SK-N-SH (cell line): ENCODE data around the gene MOK. TPM values are rescaled to one million over a fixed set of nuclear protein-coding genes. Genes with fewer than 3 reads are reported as not detected.

Source experiments
- CTCF ChIA-PET: fragments of 300-600, 350-600 bp; formaldehyde crosslinking; extraction: SDS; loops from one replicate; lab custom pipeline; 2021; lab: Yijun Ruan, JAX
- POLR2A ChIA-PET: fragments of 350-600 bp; sonication (Branson Sonifier 250); formaldehyde crosslinking; extraction: SDS; loops from one replicate; lab custom pipeline; 2020; ENCODE audit warnings: antibody characterized with exemption, inconsistent platforms; lab: Yijun Ruan, JAX
- DNase-seq: peaks from one replicate; pipeline ENCODE4 v3.0.0; 2012
- H2AFZ ChIP-seq: fragments of 200-600 bp; sonication (generic); 2 replicates; pipeline ENCODE4 v1.8.1; 2016; ENCODE audit warnings: antibody characterized with exemption, mild to moderate bottlenecking, low read depth
- H3F3A ChIP-seq: fragments of 200-600 bp; sonication (generic); replicated peaks from 2 replicates; pipeline ENCODE3; 2016; ENCODE audit warnings: antibody characterized with exemption, mild to moderate bottlenecking; ENCODE audit not compliant: insufficient read depth
- H3K27ac ChIP-seq, 2 experiments: fragments of 200-500 bp in 1 of 2; fragments of 200-600 bp in 1 of 2; sonication (Bioruptor generic) in 1 of 2; sonication (generic), shearing (Covaris generic) in 1 of 2; 2 replicates each; pipeline versions ENCODE4 v1.5.1 to v1.6.1; 2014 to 2016; ENCODE audit warnings: low read depth in 2 of 2, inconsistent platforms in 1 of 2, low read length in 1 of 2, mild to moderate bottlenecking in 1 of 2, mixed read lengths in 1 of 2
- H3K27me3 ChIP-seq: fragments of 200-600 bp; sonication (generic), shearing (Covaris generic); 2 replicates; pipeline ENCODE4 v1.6.1; 2016; ENCODE audit warnings: mixed run types; ENCODE audit not compliant: insufficient read depth
- H3K36me3 ChIP-seq, 2 experiments: fragments of 200-500 bp in 1 of 2; fragments of 200-600 bp in 1 of 2; sonication (Bioruptor generic) in 1 of 2; sonication (generic) in 1 of 2; replicated peaks in 1 of 2; 2 replicates each; pipeline versions ENCODE3 to v1.5.1; 2014 to 2016; ENCODE audit warnings: low read length in 1 of 2, mild to moderate bottlenecking in 1 of 2; ENCODE audit not compliant: insufficient read depth in 2 of 2, control insufficient read depth in 1 of 2
- H3K4me1 ChIP-seq, 2 experiments: fragments of 200-500 bp in 1 of 2; fragments of 200-600 bp in 1 of 2; sonication (Bioruptor generic) in 1 of 2; sonication (generic), shearing (Covaris generic) in 1 of 2; 2 replicates each; pipeline versions ENCODE4 v1.5.1 to v1.6.1; 2014 to 2016; ENCODE audit warnings: low read depth in 1 of 2, low read length in 1 of 2, mixed run types in 1 of 2; ENCODE audit not compliant: insufficient read depth in 2 of 2, control insufficient read depth in 1 of 2
- H3K4me2 ChIP-seq: fragments of 200-600 bp; sonication (generic), shearing (Covaris generic); 2 replicates; pipeline ENCODE4 v1.6.1; 2017; ENCODE audit warnings: mixed run types
- H3K4me3 ChIP-seq, 2 experiments: fragments of 200-500 bp in 1 of 2; fragments of 200-600 bp in 1 of 2; sonication (Bioruptor generic) in 1 of 2; sonication (generic), shearing (Covaris generic) in 1 of 2; 2 replicates each; pipeline versions ENCODE4 v1.5.1 to v1.8.1; 2014 to 2016; ENCODE audit warnings: low read depth in 2 of 2, inconsistent platforms in 1 of 2, low read length in 1 of 2, mild to moderate bottlenecking in 1 of 2, mixed read lengths in 1 of 2, moderate library complexity in 1 of 2
- H3K79me2 ChIP-seq: fragments of 200-600 bp; sonication (generic); 2 replicates; pipeline ENCODE4 v1.8.1; 2017; ENCODE audit warnings: mild to moderate bottlenecking; ENCODE audit not compliant: insufficient read depth
- H3K9ac ChIP-seq: fragments of 200-600 bp; sonication (generic); 2 replicates; pipeline ENCODE4 v1.6.1; 2017; ENCODE audit warnings: mixed run types
- H3K9me2 ChIP-seq: fragments of 200-600 bp; sonication (generic); 2 replicates; pipeline ENCODE4 v1.6.1; 2017; ENCODE audit warnings: mixed run types
- H3K9me3 ChIP-seq: fragments of 200-600 bp; sonication (generic); 2 replicates; pipeline ENCODE4 v1.6.1; 2017; ENCODE audit warnings: mixed run types, mild to moderate bottlenecking, moderate library complexity
- H4K20me1 ChIP-seq: fragments of 200-600 bp; sonication (generic); 2 replicates; pipeline ENCODE4 v1.6.1; 2017; ENCODE audit warnings: mild to moderate bottlenecking, mixed run types; ENCODE audit not compliant: insufficient read depth
- ELF1 ChIP-seq: IDR thresholded peaks from 2 replicates; pipeline ENCODE4 v1.4.0; 2012
- EZH2phosphoT487 ChIP-seq: fragments of 200-600 bp; sonication (generic); IDR thresholded peaks from 2 replicates; pipeline ENCODE4 v1.6.1; 2017; ENCODE audit warnings: low read depth, mixed run types, mild to moderate bottlenecking, antibody characterized with exemption, moderate library complexity, borderline replicate concordance
- FOXM1 ChIP-seq: IDR thresholded peaks from 2 replicates; pipeline ENCODE4 v1.4.0; 2012; ENCODE audit warnings: low read depth, mild to moderate bottlenecking
- GABPA ChIP-seq: IDR thresholded peaks from 2 replicates; pipeline ENCODE4 v1.4.0; 2012; ENCODE audit warnings: low read depth, mild to moderate bottlenecking
- JUND ChIP-seq: IDR thresholded peaks from 2 replicates; pipeline ENCODE4 v1.4.0; 2012
- MEF2A ChIP-seq: IDR thresholded peaks from 2 replicates; pipeline ENCODE4 v1.4.0; 2012; ENCODE audit warnings: low read depth, borderline replicate concordance
- MXI1 ChIP-seq: IDR thresholded peaks from 2 replicates; pipeline ENCODE4 v1.6.1; 2012; ENCODE audit warnings: mild to moderate bottlenecking, low read depth, low read length, improper control_type of control experiment
- NRF1 ChIP-seq: IDR thresholded peaks from 2 replicates; pipeline ENCODE4 v1.6.1; 2012; ENCODE audit warnings: low read depth, mild to moderate bottlenecking, low read length
- PBX3 ChIP-seq: IDR thresholded peaks from 2 replicates; pipeline ENCODE4; 2012
- RFX5 ChIP-seq: IDR thresholded peaks from 2 replicates; pipeline ENCODE4 v1.6.1; 2012; ENCODE audit warnings: mild to moderate bottlenecking, improper control_type of control experiment, low read length
- SIN3A ChIP-seq: IDR thresholded peaks from 2 replicates; pipeline ENCODE4 v1.6.1; 2012; ENCODE audit warnings: low read depth, mild to moderate bottlenecking, low read length, moderate library complexity, borderline replicate concordance
- SMC3 ChIP-seq: IDR thresholded peaks from 2 replicates; pipeline ENCODE4 v1.6.1; 2012; ENCODE audit warnings: low read depth, low read length, improper control_type of control experiment
- TCF12 ChIP-seq: IDR thresholded peaks from 2 replicates; pipeline ENCODE4 v1.4.0; 2012
- TEAD4 ChIP-seq: IDR thresholded peaks from 2 replicates; pipeline ENCODE4 v1.4.0; 2012; ENCODE audit warnings: mild to moderate bottlenecking, borderline replicate concordance; ENCODE audit not compliant: insufficient read depth
- WGBS: methylation state at CpG from one replicate; pipeline ENCODE4 v1.1.6; 2017; ENCODE audit warnings: low lambda C conversion rate; 5-methylcytosine and 5-hydroxymethylcytosine counted together
- polyA plus RNA-seq, 3 experiments: library from polyadenylated mRNA; depleted of rRNA; stranded (reverse); fragments of >200 nt; gene quantifications; 2 replicates each; pipeline ENCODE4 v1.2.3, GENCODE V29; 2012
- TF ChIP-seq, protein P1 (sequence below): fragments of 150-350 bp; IDR thresholded peaks from 2 replicates; pipeline ENCODE4 v1.6.1; 2016; ENCODE audit warnings: mild to moderate bottlenecking, low read depth, low read length

MOK gene
- polyA plus RNA-seq, 1 of the 3 experiments (the other 2 are of a cell fraction) = 13.3 TPM

- TF ChIP-seq PBX3 (no peak), SIN3A (no peak), ELF1 (no peak), JUND (no peak), TCF12 (no peak), MXI1 (no peak), NRF1 (no peak), EZH2phosphoT487 (no peak), SMC3 (no peak), MEF2A (no peak), RFX5 (no peak), FOXM1 (no peak), GABPA (no peak)
- TF ChIP-seq, protein P1, sequence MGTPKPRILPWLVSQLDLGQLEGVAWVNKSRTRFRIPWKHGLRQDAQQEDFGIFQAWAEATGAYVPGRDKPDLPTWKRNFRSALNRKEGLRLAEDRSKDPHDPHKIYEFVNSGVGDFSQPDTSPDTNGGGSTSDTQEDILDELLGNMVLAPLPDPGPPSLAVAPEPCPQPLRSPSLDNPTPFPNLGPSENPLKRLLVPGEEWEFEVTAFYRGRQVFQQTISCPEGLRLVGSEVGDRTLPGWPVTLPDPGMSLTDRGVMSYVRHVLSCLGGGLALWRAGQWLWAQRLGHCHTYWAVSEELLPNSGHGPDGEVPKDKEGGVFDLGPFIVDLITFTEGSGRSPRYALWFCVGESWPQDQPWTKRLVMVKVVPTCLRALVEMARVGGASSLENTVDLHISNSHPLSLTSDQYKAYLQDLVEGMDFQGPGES = no peak
- DNase-seq = no peak
- Histone ChIP-seq H2AFZ (no peak overlapping the region), H3K9ac (no peak overlapping the region), H3K27me3 (no peaks in the 10 kb centered on the region), H3K4me3 (no peak overlapping the region), H3K9me2 (no peaks in the 10 kb centered on the region), H4K20me1 (peaks cover 29% of the 10 kb centered on the region), H3K4me2 (no peak overlapping the region), H3F3A (peaks cover 27% of the 10 kb centered on the region), H3K79me2 (peaks cover 86% of the 10 kb centered on the region), H3K27ac (peak overlapping the region in 1 of 2 experiments; percentile 88; a peak in 2 of 4 replicates), H3K36me3 (no peaks in the 10 kb centered on the region), H3K9me3 (no peaks in the 10 kb centered on the region), H3K4me1 (peaks cover 34 to 43% of the 10 kb centered on the region in 2 experiments; a peak in 3 of 4 replicates)
- ChIA-PET CTCF (no interaction called here), POLR2A (no interaction called here)
- 96% methylated on average over 14 of the region's 14 CpGs for WGBS
Observed at GRCh38 chr14:102184316-102185035, 120.5 kb downstream of the MOK start.

- TF ChIP-seq PBX3 (no peak), GABPA (no peak), FOXM1 (no peak), TEAD4 (no peak)
- H3K4me1 ChIP-seq = peaks cover 34 to 43% of the 10 kb centered on the region in 2 experiments; a peak in 3 of 4 replicates
- no peaks in the 10 kb centered on the region for H3K9me3 ChIP-seq
- no peak overlapping the region for H3K4me2 ChIP-seq
- no peak overlapping the region for H3K9ac ChIP-seq
- H3K79me2 ChIP-seq = peaks cover 85% of the 10 kb centered on the region
- peaks cover 29% of the 10 kb centered on the region for H4K20me1 ChIP-seq
- H2AFZ ChIP-seq = no peak overlapping the region
- DNase-seq = no peak
- H3K4me3 ChIP-seq = no peak overlapping the region
- peak overlapping the region in 1 of 2 experiments; percentile 35; a peak in 2 of 4 replicates for H3K27ac ChIP-seq
- CTCF ChIA-PET = no interaction called here
- 96% methylated on average over 3 of the region's 3 CpGs for WGBS
- H3F3A ChIP-seq = peaks cover 27% of the 10 kb centered on the region
- H3K36me3 ChIP-seq = no peaks in the 10 kb centered on the region
- POLR2A ChIA-PET = no interaction called here
- no peaks in the 10 kb centered on the region for H3K9me2 ChIP-seq
- no peaks in the 10 kb centered on the region for H3K27me3 ChIP-seq
Observed at GRCh38 chr14:102183886-102184285, 121.1 kb downstream of the MOK start.
